Liver (tissue), 9 donors: ENCODE measurements around the gene CFAP70. TPM values are rescaled to one million over a fixed set of nuclear protein-coding genes. Genes with fewer than 3 reads are reported as not detected.

Experiments used
- DNase-seq: peaks from one replicate; pipeline ENCODE4 v3.0.0-alpha.2; 2017; ENCODE audit warnings: low spot score
- H3K27ac ChIP-seq, 2 donors: one replicate each; pipeline ENCODE4 v1.7.0; 2013; ENCODE audit warnings: inconsistent platforms in 2 of 2, low read length in 2 of 2, control low read depth in 1 of 2, low read depth in 1 of 2, mild to moderate bottlenecking in 1 of 2
- H3K27me3 ChIP-seq, 4 donors: one replicate each; pipeline versions ENCODE4 v1.6.1 to v1.7.0; 2013; ENCODE audit warnings: low read length in 3 of 4, inconsistent platforms in 1 of 4, mild to moderate bottlenecking in 1 of 4, moderate library complexity in 1 of 4; ENCODE audit not compliant: control insufficient read depth in 4 of 4, insufficient read depth in 4 of 4
- H3K36me3 ChIP-seq, 4 donors: one replicate each; pipeline versions ENCODE4 v1.6.1 to v1.7.0; 2013; ENCODE audit warnings: low read length in 3 of 4, mild to moderate bottlenecking in 3 of 4, low read depth in 1 of 4, moderate library complexity in 1 of 4; ENCODE audit not compliant: control insufficient read depth in 4 of 4, insufficient read depth in 3 of 4
- H3K4me1 ChIP-seq, 4 donors: one replicate each; pipeline versions ENCODE4 v1.6.1 to v1.7.0; 2013; ENCODE audit warnings: low read length in 3 of 4, mild to moderate bottlenecking in 3 of 4, moderate library complexity in 1 of 4; ENCODE audit not compliant: control insufficient read depth in 4 of 4, insufficient read depth in 4 of 4
- H3K4me3 ChIP-seq, 3 donors: one replicate each; pipeline versions ENCODE4 v1.6.1 to v1.7.0; 2013; ENCODE audit warnings: low read length in 3 of 3, control low read depth in 1 of 3, low read depth in 1 of 3, mild to moderate bottlenecking in 1 of 3
- H3K9ac ChIP-seq, 2 donors: one replicate each; pipeline ENCODE4 v1.7.0; 2013; ENCODE audit warnings: low read length in 2 of 2, mild to moderate bottlenecking in 2 of 2, moderate library complexity in 2 of 2, control low read depth in 1 of 2, low read depth in 1 of 2
- H3K9me3 ChIP-seq, 4 donors: one replicate each; pipeline versions ENCODE4 v1.6.1 to v1.7.0; 2013; ENCODE audit warnings: low read length in 3 of 4; ENCODE audit not compliant: control insufficient read depth in 4 of 4
- ATF3 ChIP-seq: IDR thresholded peaks from 2 replicates; pipeline ENCODE4 v1.6.1; 2016; ENCODE audit warnings: antibody characterized with exemption
- CTCF ChIP-seq: fragments of 150-350 bp; IDR thresholded peaks from 2 replicates; pipeline ENCODE4 v1.5.1; 2017; ENCODE audit warnings: improper control_type of control experiment, low read depth, low read length; ENCODE audit not compliant: missing input control
- FOXA1 ChIP-seq: IDR thresholded peaks from 2 replicates; pipeline ENCODE4 v1.6.1; 2016; ENCODE audit warnings: antibody characterized with exemption
- FOXA2 ChIP-seq: IDR thresholded peaks from 2 replicates; pipeline ENCODE4 v1.6.1; 2016; ENCODE audit warnings: antibody characterized with exemption
- GABPA ChIP-seq, 2 donors: IDR thresholded peaks in 1 of 2; conservative IDR thresholded peaks in 1 of 2; 2 replicates each; pipeline ENCODE4 v1.6.1; 2016; ENCODE audit warnings: antibody characterized with exemption in 2 of 2, mild to moderate bottlenecking in 1 of 2, moderate library complexity in 1 of 2
- HNF4A ChIP-seq, 2 donors: conservative IDR thresholded peaks; 2 replicates each; pipeline ENCODE4 v1.6.1; 2016; ENCODE audit warnings: antibody characterized with exemption in 2 of 2, mild to moderate bottlenecking in 2 of 2
- HNF4G ChIP-seq: IDR thresholded peaks from 2 replicates; pipeline ENCODE4 v1.6.1; 2016; ENCODE audit warnings: antibody characterized with exemption
- JUND ChIP-seq, 2 donors: IDR thresholded peaks; 2 replicates each; pipeline ENCODE4 v1.6.1; 2016; ENCODE audit warnings: antibody characterized with exemption in 2 of 2
- MAX ChIP-seq: IDR thresholded peaks from 2 replicates; pipeline ENCODE4 v1.6.1; 2016; ENCODE audit warnings: antibody characterized with exemption
- NR2F2 ChIP-seq: IDR thresholded peaks from 2 replicates; pipeline ENCODE4 v1.6.1; 2016; ENCODE audit warnings: antibody characterized with exemption
- RAD21 ChIP-seq, 2 donors: IDR thresholded peaks; 2 replicates each; pipeline ENCODE4 v1.6.1; 2016; ENCODE audit warnings: antibody characterized with exemption in 2 of 2, mild to moderate bottlenecking in 2 of 2
- REST ChIP-seq: IDR thresholded peaks from 2 replicates; pipeline ENCODE4 v1.6.1; 2016; ENCODE audit warnings: antibody characterized with exemption, mild to moderate bottlenecking
- RXRA ChIP-seq, 2 donors: IDR thresholded peaks; 2 replicates each; pipeline ENCODE4 v1.6.1; 2017 to 2018; ENCODE audit warnings: antibody characterized with exemption in 2 of 2, mild to moderate bottlenecking in 1 of 2
- SP1 ChIP-seq: IDR thresholded peaks from 2 replicates; pipeline ENCODE4 v1.6.1; 2018; ENCODE audit warnings: antibody characterized with exemption, mild to moderate bottlenecking
- TAF1 ChIP-seq: conservative IDR thresholded peaks from 2 replicates; pipeline ENCODE4 v1.6.1; 2016; ENCODE audit warnings: antibody characterized with exemption, mild to moderate bottlenecking
- YY1 ChIP-seq: IDR thresholded peaks from 2 replicates; pipeline ENCODE4 v1.6.1; 2016; ENCODE audit warnings: antibody characterized with exemption, mild to moderate bottlenecking
- ZBTB33 ChIP-seq: IDR thresholded peaks from 2 replicates; pipeline ENCODE4 v1.6.1; 2016; ENCODE audit warnings: antibody characterized with exemption
- WGBS: extraction: QIAGEN DNeasy Blood & Tissue Kit; methylation state at CpG from one replicate; pipeline ENCODE4 v1.1.7; 2013; 5-methylcytosine and 5-hydroxymethylcytosine counted together
- polyA plus RNA-seq, 2 donors: library from polyadenylated mRNA; stranded (reverse) in 1 of 2; unstranded in 1 of 2; fragments of 200-250 nt in 1 of 2; fragments of >200 nt in 1 of 2; fragmentation: Nextera tagmentation in 1 of 2; extraction: Ambion mirVana in 1 of 2; gene quantifications; one replicate each; pipeline versions ENCODE4 v1.2.1 to v1.2.3, GENCODE V29; 2013 to 2015
- total RNA-seq, 2 donors: library from RNA; depleted of rRNA; stranded (reverse); fragments of >200 nt; gene quantifications; one replicate each; pipeline ENCODE4 v1.2.3, GENCODE V29; 2014
- donor health status: healthy.
- donor health status: healthy.
- donor health status: healthy.
- donor health status: healthy.
- donor health status: healthy.

Gene CFAP70
- total and polyA plus RNA-seq, 4 donors, result 0.46 to 2.3 (median 0.80) TPM

- H3K9me3 ChIP-seq, result no peaks in the 10 kb centered on the region
- no peaks in the 10 kb centered on the region for H3K36me3 ChIP-seq
- TF ChIP-seq TAF1, result no peak
- TF ChIP-seq ATF3, result no peak
- no peak for TF ChIP-seq REST
- TF ChIP-seq GABPA (IDR thresholded peaks at IDR 0.05 in 1 of 2, conservative IDR thresholded peaks at IDR 0.05 in 1 of 2), result no peak
- no peak for TF ChIP-seq RXRA (IDR thresholded peaks at IDR 0.05)
- no peak for TF ChIP-seq SP1
- TF ChIP-seq HNF4G, result no peak
- no peak for TF ChIP-seq YY1
- no peak for TF ChIP-seq MAX
- TF ChIP-seq NR2F2, result no peak
- no peak overlapping the region for H3K9ac ChIP-seq
- WGBS, result 85% methylated on average over 3 of the region's 3 CpGs
- H3K27ac ChIP-seq, result no peak overlapping the region
- H3K4me1 ChIP-seq, result no peaks in the 10 kb centered on the region
- DNase-seq, result no peak
- no peak overlapping the region for H3K4me3 ChIP-seq
- H3K27me3 ChIP-seq, result no peaks in the 10 kb centered on the region
These were observed 65.2 kb downstream of the CFAP70 start for GRCh38 chr10:73293461-73293860.

GRCh38 chr10:73289958-73290357 lies 68.7 kb downstream of the CFAP70 start:
- H3K9ac ChIP-seq, result no peak overlapping the region
- 99% methylated on average over 1 of the region's 1 CpG for WGBS
- DNase-seq, result no peak
- H3K27me3 ChIP-seq, result no peaks in the 10 kb centered on the region
- no peak overlapping the region for H3K4me3 ChIP-seq
- TF ChIP-seq SP1, result no peak
- no peak for TF ChIP-seq YY1
- TF ChIP-seq CTCF, result no peak
- TF ChIP-seq RAD21 (IDR thresholded peaks at IDR 0.05), result no peak
- TF ChIP-seq FOXA2, result no peak
- no peak for TF ChIP-seq NR2F2
- TF ChIP-seq HNF4A (conservative IDR thresholded peaks at IDR 0.05), result no peak
- no peak for TF ChIP-seq FOXA1
- no peak for TF ChIP-seq JUND (IDR thresholded peaks at IDR 0.05)
- TF ChIP-seq RXRA (IDR thresholded peaks at IDR 0.05), result no peak
- TF ChIP-seq ATF3, result no peak
- TF ChIP-seq GABPA (IDR thresholded peaks at IDR 0.05 in 1 of 2, conservative IDR thresholded peaks at IDR 0.05 in 1 of 2), result no peak
- no peak for TF ChIP-seq REST
- TF ChIP-seq ZBTB33, result no peak
- no peak overlapping the region for H3K27ac ChIP-seq
- H3K36me3 ChIP-seq, result no peaks in the 10 kb centered on the region
- H3K4me1 ChIP-seq, result no peaks in the 10 kb centered on the region
- no peaks in the 10 kb centered on the region for H3K9me3 ChIP-seq
